ENCODE results near the gene NTRK2.

DNA sequence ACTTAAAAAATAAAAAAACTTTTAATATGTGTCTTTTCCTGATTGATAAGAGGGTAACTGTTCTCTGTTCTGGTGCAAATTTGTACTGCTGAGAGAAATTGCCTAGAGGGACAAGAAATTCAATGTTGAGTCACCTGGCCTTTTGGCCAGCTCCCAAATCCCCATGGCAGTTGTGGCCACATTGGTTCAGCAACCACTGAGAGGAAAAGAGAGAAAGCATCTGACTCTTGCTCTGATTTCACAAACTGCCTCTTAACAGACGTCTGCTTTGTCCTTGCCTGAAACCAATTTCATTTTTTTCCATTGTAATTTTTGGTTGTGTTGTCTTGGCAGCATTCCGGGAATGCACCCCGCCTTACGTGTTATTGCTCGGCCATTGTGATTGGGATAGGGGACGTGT is 42.4 kb downstream of the NTRK2 start:
- TF ChIP-seq, protein P1, sequence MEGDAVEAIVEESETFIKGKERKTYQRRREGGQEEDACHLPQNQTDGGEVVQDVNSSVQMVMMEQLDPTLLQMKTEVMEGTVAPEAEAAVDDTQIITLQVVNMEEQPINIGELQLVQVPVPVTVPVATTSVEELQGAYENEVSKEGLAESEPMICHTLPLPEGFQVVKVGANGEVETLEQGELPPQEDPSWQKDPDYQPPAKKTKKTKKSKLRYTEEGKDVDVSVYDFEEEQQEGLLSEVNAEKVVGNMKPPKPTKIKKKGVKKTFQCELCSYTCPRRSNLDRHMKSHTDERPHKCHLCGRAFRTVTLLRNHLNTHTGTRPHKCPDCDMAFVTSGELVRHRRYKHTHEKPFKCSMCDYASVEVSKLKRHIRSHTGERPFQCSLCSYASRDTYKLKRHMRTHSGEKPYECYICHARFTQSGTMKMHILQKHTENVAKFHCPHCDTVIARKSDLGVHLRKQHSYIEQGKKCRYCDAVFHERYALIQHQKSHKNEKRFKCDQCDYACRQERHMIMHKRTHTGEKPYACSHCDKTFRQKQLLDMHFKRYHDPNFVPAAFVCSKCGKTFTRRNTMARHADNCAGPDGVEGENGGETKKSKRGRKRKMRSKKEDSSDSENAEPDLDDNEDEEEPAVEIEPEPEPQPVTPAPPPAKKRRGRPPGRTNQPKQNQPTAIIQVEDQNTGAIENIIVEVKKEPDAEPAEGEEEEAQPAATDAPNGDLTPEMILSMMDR (IDR thresholded peaks at IDR 0.05; ENCODE audit: borderline replicate concordance, extremely low read depth, low read length, poor library complexity, severe bottlenecking): no peak
- no peak for TF ChIP-seq EZH2 (IDR thresholded peaks at IDR 0.05; ENCODE audit: borderline replicate concordance, low read depth, low read length, severe bottlenecking)
